Liver (tissue), 9 donors: ENCODE results near the gene AFMID. TPM values are rescaled to one million over a fixed set of nuclear protein-coding genes. Genes with fewer than 3 reads are reported as not detected.
A peak's percentile ranks its signal among the peaks of the same experiment; 100 is the strongest.

Experiments
- DNase-seq: peaks from one replicate; pipeline ENCODE4 v3.0.0-alpha.2; 2017; ENCODE audit warnings: low spot score
- H3K27ac ChIP-seq, 2 donors: one replicate each; pipeline ENCODE4 v1.7.0; 2013; ENCODE audit warnings: inconsistent platforms in 2 of 2, low read length in 2 of 2, control low read depth in 1 of 2, low read depth in 1 of 2, mild to moderate bottlenecking in 1 of 2
- H3K27me3 ChIP-seq, 4 donors: one replicate each; pipeline versions ENCODE4 v1.6.1 to v1.7.0; 2013; ENCODE audit warnings: low read length in 3 of 4, inconsistent platforms in 1 of 4, mild to moderate bottlenecking in 1 of 4, moderate library complexity in 1 of 4; ENCODE audit not compliant: control insufficient read depth in 4 of 4, insufficient read depth in 4 of 4
- H3K36me3 ChIP-seq, 4 donors: one replicate each; pipeline versions ENCODE4 v1.6.1 to v1.7.0; 2013; ENCODE audit warnings: low read length in 3 of 4, mild to moderate bottlenecking in 3 of 4, low read depth in 1 of 4, moderate library complexity in 1 of 4; ENCODE audit not compliant: control insufficient read depth in 4 of 4, insufficient read depth in 3 of 4
- H3K4me1 ChIP-seq, 4 donors: one replicate each; pipeline versions ENCODE4 v1.6.1 to v1.7.0; 2013; ENCODE audit warnings: low read length in 3 of 4, mild to moderate bottlenecking in 3 of 4, moderate library complexity in 1 of 4; ENCODE audit not compliant: control insufficient read depth in 4 of 4, insufficient read depth in 4 of 4
- H3K4me3 ChIP-seq, 3 donors: one replicate each; pipeline versions ENCODE4 v1.6.1 to v1.7.0; 2013; ENCODE audit warnings: low read length in 3 of 3, control low read depth in 1 of 3, low read depth in 1 of 3, mild to moderate bottlenecking in 1 of 3
- H3K9ac ChIP-seq, 2 donors: one replicate each; pipeline ENCODE4 v1.7.0; 2013; ENCODE audit warnings: low read length in 2 of 2, mild to moderate bottlenecking in 2 of 2, moderate library complexity in 2 of 2, control low read depth in 1 of 2, low read depth in 1 of 2
- H3K9me3 ChIP-seq, 4 donors: one replicate each; pipeline versions ENCODE4 v1.6.1 to v1.7.0; 2013; ENCODE audit warnings: low read length in 3 of 4; ENCODE audit not compliant: control insufficient read depth in 4 of 4
- CTCF ChIP-seq: fragments of 150-350 bp; IDR thresholded peaks from 2 replicates; pipeline ENCODE4 v1.5.1; 2017; ENCODE audit warnings: improper control_type of control experiment, low read depth, low read length; ENCODE audit not compliant: missing input control
- EGR1 ChIP-seq, 2 donors: IDR thresholded peaks; 2 replicates each; pipeline ENCODE4 v1.6.1; 2016 to 2018; ENCODE audit warnings: antibody characterized with exemption in 2 of 2, low read depth in 2 of 2
- FOXA1 ChIP-seq: IDR thresholded peaks from 2 replicates; pipeline ENCODE4 v1.6.1; 2016; ENCODE audit warnings: antibody characterized with exemption
- FOXA2 ChIP-seq: IDR thresholded peaks from 2 replicates; pipeline ENCODE4 v1.6.1; 2016; ENCODE audit warnings: antibody characterized with exemption
- HNF4A ChIP-seq, 2 donors: conservative IDR thresholded peaks; 2 replicates each; pipeline ENCODE4 v1.6.1; 2016; ENCODE audit warnings: antibody characterized with exemption in 2 of 2, mild to moderate bottlenecking in 2 of 2
- HNF4G ChIP-seq: IDR thresholded peaks from 2 replicates; pipeline ENCODE4 v1.6.1; 2016; ENCODE audit warnings: antibody characterized with exemption
- JUND ChIP-seq, 2 donors: IDR thresholded peaks; 2 replicates each; pipeline ENCODE4 v1.6.1; 2016; ENCODE audit warnings: antibody characterized with exemption in 2 of 2
- MAX ChIP-seq: IDR thresholded peaks from 2 replicates; pipeline ENCODE4 v1.6.1; 2016; ENCODE audit warnings: antibody characterized with exemption
- RAD21 ChIP-seq, 2 donors: IDR thresholded peaks; 2 replicates each; pipeline ENCODE4 v1.6.1; 2016; ENCODE audit warnings: antibody characterized with exemption in 2 of 2, mild to moderate bottlenecking in 2 of 2
- REST ChIP-seq: IDR thresholded peaks from 2 replicates; pipeline ENCODE4 v1.6.1; 2016; ENCODE audit warnings: antibody characterized with exemption, mild to moderate bottlenecking
- SP1 ChIP-seq: IDR thresholded peaks from 2 replicates; pipeline ENCODE4 v1.6.1; 2018; ENCODE audit warnings: antibody characterized with exemption, mild to moderate bottlenecking
- TAF1 ChIP-seq: conservative IDR thresholded peaks from 2 replicates; pipeline ENCODE4 v1.6.1; 2016; ENCODE audit warnings: antibody characterized with exemption, mild to moderate bottlenecking
- YY1 ChIP-seq: IDR thresholded peaks from 2 replicates; pipeline ENCODE4 v1.6.1; 2016; ENCODE audit warnings: antibody characterized with exemption, mild to moderate bottlenecking
- WGBS: extraction: QIAGEN DNeasy Blood & Tissue Kit; methylation state at CpG from one replicate; pipeline ENCODE4 v1.1.7; 2013; 5-methylcytosine and 5-hydroxymethylcytosine counted together
- polyA plus RNA-seq, 2 donors: library from polyadenylated mRNA; stranded (reverse) in 1 of 2; unstranded in 1 of 2; fragments of 200-250 nt in 1 of 2; fragments of >200 nt in 1 of 2; fragmentation: Nextera tagmentation in 1 of 2; extraction: Ambion mirVana in 1 of 2; gene quantifications; one replicate each; pipeline versions ENCODE4 v1.2.1 to v1.2.3, GENCODE V29; 2013 to 2015
- total RNA-seq, 2 donors: library from RNA; depleted of rRNA; stranded (reverse); fragments of >200 nt; gene quantifications; one replicate each; pipeline ENCODE4 v1.2.3, GENCODE V29; 2014
- donor health status: healthy.
- donor health status: healthy.
- donor health status: healthy.
- donor health status: healthy.
- donor health status: healthy.

AFMID gene
- total and polyA plus RNA-seq, 4 donors = 73.4 to 201 (median 138) TPM

- Histone ChIP-seq H3K27ac (no peak overlapping the region), H3K27me3 (no peaks in the 10 kb centered on the region), H3K4me3 (no peak overlapping the region), H3K9me3 (no peaks in the 10 kb centered on the region), H3K36me3 (no peaks in the 10 kb centered on the region), H3K4me1 (peaks cover 6 to 22% (median 15%) of the 10 kb centered on the region in 4 donors), H3K9ac (no peak overlapping the region)
- TF ChIP-seq RAD21 (IDR thresholded peaks at IDR 0.05) (no peak), MAX (no peak), HNF4A (conservative IDR thresholded peaks at IDR 0.05) (no peak), SP1 (no peak)
- DNase-seq = peak; percentile 33
- 80% methylated on average over 20 of the region's 20 CpGs for WGBS
Measured at GRCh38 chr17:78141437-78142118, 45.6 kb upstream of the AFMID start.

GRCh38 chr17:78142119-78142861 lies 44.9 kb upstream of the AFMID start:
- no peak overlapping the region for H3K4me3 ChIP-seq
- no peaks in the 10 kb centered on the region for H3K9me3 ChIP-seq
- H3K36me3 ChIP-seq = no peaks in the 10 kb centered on the region
- no peak overlapping the region for H3K9ac ChIP-seq
- DNase-seq = peak; percentile 35
- no peak for TF ChIP-seq TAF1
- H3K27ac ChIP-seq = no peak overlapping the region
- no peaks in the 10 kb centered on the region for H3K27me3 ChIP-seq
- 78% methylated on average over 16 of the region's 16 CpGs for WGBS
- H3K4me1 ChIP-seq = peaks cover 6 to 22% (median 15%) of the 10 kb centered on the region in 4 donors

DNA sequence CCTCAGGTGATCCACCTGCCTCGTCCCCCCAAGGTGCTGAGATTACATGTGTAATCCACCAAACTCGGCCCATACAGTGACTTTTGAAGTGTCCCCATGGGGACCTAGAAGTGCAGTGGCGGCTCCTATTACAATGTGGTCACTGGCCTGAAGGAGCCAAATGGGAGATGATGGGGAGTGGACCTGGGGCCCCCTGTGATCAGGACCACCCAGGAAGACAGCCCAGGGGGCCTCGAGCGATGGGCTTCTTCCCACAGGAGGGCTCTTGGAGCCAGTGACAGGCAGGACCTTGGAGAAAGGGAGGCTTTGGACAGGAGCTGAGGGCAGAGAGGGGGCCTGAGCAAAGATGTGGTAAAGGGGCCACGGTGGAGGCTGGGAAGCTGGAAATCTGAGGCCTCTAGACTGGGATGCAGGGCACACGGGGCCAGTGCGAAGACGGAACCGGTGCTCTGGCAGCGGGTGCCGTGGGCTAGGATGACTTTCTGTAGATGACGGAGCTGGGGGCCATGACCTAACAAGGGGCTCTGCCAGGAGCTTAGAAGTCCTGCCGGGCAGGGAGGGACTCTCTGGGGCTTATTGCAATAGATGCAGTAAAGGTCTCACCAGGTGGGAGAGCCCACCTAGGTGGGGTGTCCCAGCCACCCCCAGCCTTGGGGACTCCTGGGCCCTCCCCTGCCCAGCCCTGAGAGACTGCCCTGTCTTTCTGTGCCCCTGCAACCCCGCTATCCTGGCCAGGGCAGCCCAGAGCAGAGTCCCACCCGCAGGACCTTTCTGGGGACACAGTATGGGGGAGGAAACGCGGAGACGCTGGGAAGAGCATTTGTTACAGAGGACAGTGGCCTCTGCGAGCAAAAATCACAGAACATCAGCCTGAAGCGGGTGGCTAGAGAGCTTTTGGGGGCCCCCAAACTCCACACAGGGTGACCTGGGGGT lies 43.7 kb upstream of the AFMID start:
- Histone ChIP-seq H3K9me3 (no peaks in the 10 kb centered on the region), H3K9ac (no peak overlapping the region), H3K4me3 (no peak overlapping the region), H3K4me1 (peaks cover 6 to 22% (median 15%) of the 10 kb centered on the region in 4 donors), H3K27ac (peak overlapping the region; percentile 52 to 58), H3K27me3 (no peaks in the 10 kb centered on the region), H3K36me3 (no peaks in the 10 kb centered on the region)
- TF ChIP-seq YY1 (no peak), JUND (IDR thresholded peaks at IDR 0.05) (no peak), RAD21 (IDR thresholded peaks at IDR 0.05) (no peak), FOXA2 (no peak)
- 87% methylated on average over 21 of the region's 21 CpGs for WGBS
- DNase-seq = no peak

DNA sequence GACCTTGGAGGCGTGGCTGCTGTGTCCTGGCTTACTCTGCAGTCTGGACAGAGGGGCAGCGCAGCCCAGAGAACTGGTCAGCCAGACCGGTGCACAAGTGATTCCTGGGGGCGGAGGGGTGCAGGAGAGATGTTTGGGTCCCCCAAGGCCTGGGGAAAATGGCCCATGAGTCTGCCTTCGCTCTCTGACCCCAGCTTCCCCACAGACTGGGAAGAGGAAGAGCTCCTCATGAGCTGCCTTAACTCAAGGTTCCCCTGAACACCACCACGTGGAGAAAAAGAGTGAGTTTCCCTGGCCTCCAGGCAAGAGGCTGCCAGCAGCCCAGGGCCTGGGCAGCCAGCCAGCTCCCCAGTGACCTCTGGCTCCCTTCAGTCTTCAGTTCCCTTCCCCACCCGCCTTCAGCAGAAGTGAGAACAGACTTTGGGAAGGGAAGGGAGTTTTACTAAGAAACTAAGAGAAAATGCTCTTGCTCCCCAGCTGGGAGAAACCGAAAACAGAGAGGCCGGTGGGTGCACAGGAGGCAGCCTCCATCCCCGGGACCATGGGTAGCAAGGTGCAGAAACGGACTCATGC lies 42.9 kb upstream of the AFMID start:
- Histone ChIP-seq H3K4me3 (no peak overlapping the region), H3K4me1 (peaks cover 6 to 22% (median 15%) of the 10 kb centered on the region in 4 donors), H3K9me3 (no peaks in the 10 kb centered on the region), H3K36me3 (no peaks in the 10 kb centered on the region), H3K9ac (no peak overlapping the region), H3K27me3 (no peaks in the 10 kb centered on the region), H3K27ac (peak overlapping the region; percentile 58 to 59)
- WGBS = 47% methylated on average over 11 of the region's 11 CpGs
- DNase-seq = peak; percentile 80
- TF ChIP-seq EGR1 (IDR thresholded peaks at IDR 0.05; ENCODE audit: low read depth in 2 of 2) = no peak
- no peak for TF ChIP-seq HNF4G
- TF ChIP-seq MAX = peak; percentile 67
- no peak for TF ChIP-seq REST
- TF ChIP-seq FOXA1 = no peak
- TF ChIP-seq SP1 = peak; percentile 55
- no peak for TF ChIP-seq FOXA2
- TF ChIP-seq YY1 = peak; percentile 12
- no peak for TF ChIP-seq HNF4A (conservative IDR thresholded peaks at IDR 0.05)
- no peak for TF ChIP-seq CTCF
- TF ChIP-seq TAF1 = no peak
